Transverse colon (tissue), 4 donors: ENCODE measurements around the gene SLC26A5.

Source experiments
- CTCF ChIP-seq, 5 experiments: fragments of 200-600 bp in 3 of 5; fragments of 450-650 bp in 2 of 5; sonication (generic) in 3 of 5; IDR thresholded peaks; 1 replicate in 2 of 5; 2 replicates in 3 of 5; pipeline ENCODE4 v1.5.1; 2016 to 2017; ENCODE audit warnings: antibody characterized with exemption in 5 of 5, inconsistent platforms in 3 of 5, mild to moderate bottlenecking in 2 of 5, moderate library complexity in 1 of 5
- POLR2AphosphoS5 ChIP-seq, 3 donors: sonication (generic); formaldehyde crosslinking; IDR thresholded peaks; one replicate each; pipeline ENCODE4 v1.6.1; 2016; ENCODE audit warnings: antibody characterized with exemption in 3 of 3

GRCh38 chr7:103445228-103446048 is 569 bp downstream of the SLC26A5 start:
- TF ChIP-seq CTCF (IDR thresholded peaks at IDR 0.05), result no peak
- TF ChIP-seq POLR2AphosphoS5 (IDR thresholded peaks at IDR 0.05), result no peak
